Uterus (tissue), 2 donors: ENCODE results near the gene NSFL1C.

Experiments used
- CTCF ChIP-seq, 4 experiments: fragments of 200-600 bp in 2 of 4; fragments of 450-650 bp in 2 of 4; sonication (generic) in 2 of 4; IDR thresholded peaks; one replicate each; pipeline ENCODE4 v1.5.1; 2016 to 2019; ENCODE audit warnings: antibody characterized with exemption in 4 of 4, mild to moderate bottlenecking in 2 of 4, moderate library complexity in 1 of 4
- POLR2A ChIP-seq, 2 donors: fragments of 450-650 bp; IDR thresholded peaks; one replicate each; pipeline ENCODE4 v1.6.1; 2016; ENCODE audit warnings: antibody characterized with exemption in 2 of 2, mild to moderate bottlenecking in 1 of 2, moderate library complexity in 1 of 2

DNA sequence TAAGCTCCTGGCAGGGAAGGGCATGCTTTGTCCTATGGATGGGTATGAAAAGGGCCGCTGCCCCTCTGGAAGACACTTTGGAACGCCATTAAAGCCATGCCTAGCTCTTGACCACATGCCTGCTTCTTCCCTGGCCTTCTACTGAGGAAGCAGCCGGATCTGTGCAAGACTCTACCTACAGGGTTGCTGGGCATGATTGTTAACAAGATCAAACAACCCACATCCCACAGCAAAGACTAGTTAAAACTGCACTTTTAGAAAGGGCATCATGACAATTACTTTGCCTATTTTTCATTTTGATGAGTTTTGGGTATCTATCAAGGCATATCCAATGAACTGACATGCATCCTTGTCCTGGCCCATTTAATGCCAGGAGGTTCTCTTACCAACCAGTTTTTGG, 25.5 kb downstream of the NSFL1C start:
- TF ChIP-seq POLR2A (IDR thresholded peaks at IDR 0.05), result no peak
- TF ChIP-seq CTCF (IDR thresholded peaks at IDR 0.05), result no peak
